ENCODE measurements around the gene RNF31. TPM values are rescaled to one million over a fixed set of nuclear protein-coding genes. Genes with fewer than 3 reads are reported as not detected.

RNF31 gene
- total and polyA plus RNA-seq, 2 of the 13 experiments (the other 11 are each of a cell fraction or from before 2014, with no cell fraction given), result 48.2 to 86.8 TPM

DNA sequence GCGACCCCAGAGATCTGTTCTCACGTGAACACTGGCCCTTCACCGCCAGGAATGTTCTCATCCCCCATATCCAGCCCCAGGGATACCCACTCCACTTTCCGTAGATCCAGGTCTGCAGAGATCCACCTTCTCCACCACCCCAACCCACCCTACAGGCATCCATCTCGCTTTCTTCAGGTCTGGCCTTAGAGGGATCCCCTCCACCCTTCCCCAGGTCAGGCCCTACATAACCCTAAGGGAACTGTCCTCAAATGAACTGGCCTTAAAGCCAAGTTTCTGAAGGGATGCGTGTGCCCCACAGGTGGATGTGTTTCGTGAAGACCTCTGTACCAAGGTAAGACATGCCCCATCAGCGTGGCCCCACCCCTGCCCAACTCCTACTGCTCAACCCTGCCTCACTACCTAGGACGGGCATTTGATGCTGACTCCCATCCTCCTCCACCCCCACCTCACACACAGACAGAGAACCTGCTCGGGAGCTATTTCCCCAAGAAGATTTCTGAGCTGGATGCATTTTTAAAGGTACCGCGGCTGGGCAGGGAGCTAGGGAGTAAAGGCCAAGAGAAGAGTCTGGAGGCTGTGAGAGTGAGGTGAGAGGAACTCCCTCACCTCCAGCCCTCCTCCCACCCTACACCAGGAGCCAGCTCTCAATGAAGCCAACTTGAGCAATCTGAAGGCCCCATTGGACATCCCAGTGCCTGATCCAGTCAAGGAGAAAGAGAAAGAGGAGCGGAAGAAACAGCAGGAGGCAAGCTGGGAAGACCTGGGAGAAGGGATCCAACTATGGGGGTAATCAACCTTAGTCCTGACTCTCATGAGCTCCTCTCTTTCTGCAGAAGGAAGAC lies 10.4 kb upstream of the RNF31 start (continued):
- TF ChIP-seq ATF7 (IDR thresholded peaks at IDR 0.05) (no peak), ATF7 (CRISPR knock-in tag; IDR thresholded peaks at IDR 0.05) (no peak; the same call in 1 of the 2 replicates), ZNF501 (CRISPR knock-in tag; IDR thresholded peaks at IDR 0.05) (no peak), ZNF367 (CRISPR knock-in tag; IDR thresholded peaks at IDR 0.05; ENCODE audit: borderline replicate concordance) (no peak), SYNCRIP (IDR thresholded peaks at IDR 0.05; ENCODE audit: insufficient read depth, low read depth, low read length) (no peak), POGK (CRISPR knock-in tag; conservative IDR thresholded peaks at IDR 0.05) (no peak), ZNF343 (CRISPR knock-in tag; IDR thresholded peaks at IDR 0.05) (no peak), ZFY (CRISPR knock-in tag; IDR thresholded peaks at IDR 0.05) (no peak), HNRNPH1 (optimal IDR thresholded peaks at IDR 0.05; ENCODE audit: low read depth, low read length) (peak; percentile 6), TAF1 (CRISPR knock-in tag; IDR thresholded peaks at IDR 0.05) (no peak), PPARG (CRISPR knock-in tag; conservative IDR thresholded peaks at IDR 0.05) (no peak), ZNF576 (CRISPR knock-in tag; IDR thresholded peaks at IDR 0.05) (peak; percentile 43), JUN (CRISPR knock-in tag; IDR thresholded peaks at IDR 0.05) (0 out of 2 replicates have a peak, but pooled peaks have one; percentile 21), E2F5 (CRISPR knock-in tag; conservative IDR thresholded peaks at IDR 0.05) (no peak), NFYB (CRISPR knock-in tag; IDR thresholded peaks at IDR 0.05) (no peak), ZNF766 (CRISPR knock-in tag; IDR thresholded peaks at IDR 0.05; ENCODE audit: borderline replicate concordance) (no peak), SMYD3 (CRISPR knock-in tag; IDR thresholded peaks at IDR 0.05) (no peak), SP5 (CRISPR knock-in tag; IDR thresholded peaks at IDR 0.05; ENCODE audit: borderline replicate concordance, low read depth) (no peak), ARNTL (CRISPR knock-in tag; IDR thresholded peaks at IDR 0.05) (0 out of 2 replicates have a peak, but pooled peaks have one; percentile 44), ZEB1 (IDR thresholded peaks at IDR 0.05; ENCODE audit: insufficient replicate concordance, low read depth) (no peak), ZBTB49 (CRISPR knock-in tag; IDR thresholded peaks at IDR 0.05; ENCODE audit: borderline replicate concordance) (no peak), SAFB2 (CRISPR knock-in tag; IDR thresholded peaks at IDR 0.05; ENCODE audit: borderline replicate concordance, low read depth) (peak; percentile 70; the same call in 1 of the 2 replicates), MBD4 (IDR thresholded peaks at IDR 0.05; ENCODE audit: borderline replicate concordance, low read length) (no peak), KLF12 (CRISPR knock-in tag; IDR thresholded peaks at IDR 0.05; ENCODE audit: borderline replicate concordance) (no peak)

Measured in HepG2 (cell line).